Type B pancreatic cell (in vitro differentiated cells): ENCODE data around the gene POLR3GL. TPM values are rescaled to one million over a fixed set of nuclear protein-coding genes. Genes with fewer than 3 reads are reported as not detected.

ENCODE experiments used
- DNase-seq: peaks from one replicate; pipeline ENCODE4 v3.0.0; 2021; ENCODE audit warnings: mixed read lengths; ENCODE audit not compliant: unreplicated experiment; ENCODE audit errors: extremely low spot score
- H3K27ac Mint-ChIP-seq: 2 replicates; pipeline ENCODE4 v1.8.0; 2021; ENCODE audit warnings: mild to moderate bottlenecking, mixed read lengths
- H3K27me3 Mint-ChIP-seq: 2 replicates; pipeline ENCODE4 v1.8.0; 2021; ENCODE audit warnings: mixed read lengths
- H3K36me3 Mint-ChIP-seq: 2 replicates; pipeline ENCODE4 v1.8.0; 2021; ENCODE audit warnings: mixed read lengths
- H3K4me1 Mint-ChIP-seq: one replicate; pipeline ENCODE4 v1.8.0; 2021; ENCODE audit warnings: mixed read lengths; ENCODE audit not compliant: unreplicated experiment
- H3K4me3 Mint-ChIP-seq: 2 replicates; pipeline ENCODE4 v1.8.0; 2021; ENCODE audit warnings: mild to moderate bottlenecking, mixed read lengths
- H3K9me3 Mint-ChIP-seq: 2 replicates; pipeline ENCODE4 v1.8.0; 2021; ENCODE audit warnings: mixed read lengths
- CTCF ChIP-seq: fragments of 200-600 bp; sonication (generic); conservative IDR thresholded peaks from 2 replicates; pipeline ENCODE4 v1.5.0; 2021; ENCODE audit warnings: antibody characterized with exemption, mild to moderate bottlenecking
- total RNA-seq: library from RNA; stranded (reverse); gene quantifications from 2 replicates; pipeline ENCODE4 v1.2.1, GENCODE V29; 2021; ENCODE audit warnings: low replicate concordance

The POLR3GL gene
- total RNA-seq, 1 donor from 2014 or later: 14.1 TPM

GRCh38 chr1:145992502-145992936 is 28.0 kb downstream of the POLR3GL start:
- Mint-ChIP-seq H3K36me3 (peaks cover 32% of the 10 kb centered on the region), H3K9me3 (no peaks in the 10 kb centered on the region), H3K4me3 (peak overlapping the region; percentile 70), H3K27me3 (no peaks in the 10 kb centered on the region), H3K27ac (no peak overlapping the region), H3K4me1 (peaks cover 46% of the 10 kb centered on the region)
- TF ChIP-seq CTCF: no peak
- no peak for DNase-seq

GRCh38 chr1:145992958-145993617 is 28.6 kb downstream of the POLR3GL start:
- Mint-ChIP-seq H3K27me3 (no peaks in the 10 kb centered on the region), H3K9me3 (no peaks in the 10 kb centered on the region), H3K36me3 (peaks cover 32% of the 10 kb centered on the region), H3K4me1 (peaks cover 46% of the 10 kb centered on the region), H3K27ac (peak overlapping the region; percentile 4), H3K4me3 (peak overlapping the region; percentile 92)
- no peak for DNase-seq
- no peak for TF ChIP-seq CTCF

GRCh38 chr1:145993618-145994390 is 29.3 kb downstream of the POLR3GL start:
- peaks cover 47% of the 10 kb centered on the region for H3K4me1 Mint-ChIP-seq
- no peaks in the 10 kb centered on the region for H3K27me3 Mint-ChIP-seq
- peak overlapping the region; percentile 92 for H3K4me3 Mint-ChIP-seq
- peaks cover 32% of the 10 kb centered on the region for H3K36me3 Mint-ChIP-seq
- no peaks in the 10 kb centered on the region for H3K9me3 Mint-ChIP-seq
- TF ChIP-seq CTCF: no peak
- DNase-seq: no peak
- peak overlapping the region; percentile 4 for H3K27ac Mint-ChIP-seq

GRCh38 chr1:145994391-145995120 is 30.1 kb downstream of the POLR3GL start:
- Mint-ChIP-seq H3K4me3 (peak overlapping the region; percentile 92), H3K9me3 (no peaks in the 10 kb centered on the region), H3K27me3 (no peaks in the 10 kb centered on the region), H3K4me1 (peaks cover 51% of the 10 kb centered on the region), H3K36me3 (peaks cover 32% of the 10 kb centered on the region), H3K27ac (peak overlapping the region; percentile 29)
- DNase-seq: no peak
- no peak for TF ChIP-seq CTCF

GRCh38 chr1:145995148-145995881 is 30.8 kb downstream of the POLR3GL start:
- H3K27ac Mint-ChIP-seq: peak overlapping the region; percentile 89
- TF ChIP-seq CTCF: no peak
- no peaks in the 10 kb centered on the region for H3K9me3 Mint-ChIP-seq

More at GRCh38 chr1:145995148-145995881, 30.8 kb downstream of the POLR3GL start:
- H3K4me1 Mint-ChIP-seq: peaks cover 54% of the 10 kb centered on the region
- no peaks in the 10 kb centered on the region for H3K27me3 Mint-ChIP-seq
- no peak for DNase-seq
- peak overlapping the region; percentile 92 for H3K4me3 Mint-ChIP-seq
- peaks cover 32% of the 10 kb centered on the region for H3K36me3 Mint-ChIP-seq
